IPS DF 6.9 (cell line): ENCODE measurements around the gene LAMB3.

Experiments
- DNase-seq: peaks from one replicate; pipeline ENCODE4 v3.0.0-alpha.2; 2013; ENCODE audit warnings: low read depth, low spot score
- H3K27ac ChIP-seq: one replicate; pipeline ENCODE4 v1.5.1; 2013; ENCODE audit warnings: low read length, control low read depth
- H3K27me3 ChIP-seq: 2 replicates; pipeline ENCODE4 v1.6.1; 2013; ENCODE audit warnings: mild to moderate bottlenecking, low read length; ENCODE audit not compliant: control insufficient read depth, insufficient read depth
- H3K36me3 ChIP-seq: 2 replicates; pipeline ENCODE4 v1.6.1; 2013; ENCODE audit warnings: low read length; ENCODE audit not compliant: control insufficient read depth, insufficient read depth
- H3K4me1 ChIP-seq: 2 replicates; pipeline ENCODE4 v1.6.1; 2013; ENCODE audit warnings: low read length; ENCODE audit not compliant: control insufficient read depth, insufficient read depth
- H3K4me3 ChIP-seq: 2 replicates; pipeline ENCODE4 v1.5.1; 2013; ENCODE audit warnings: mild to moderate bottlenecking, low read length
- H3K9me3 ChIP-seq: 2 replicates; pipeline ENCODE4 v1.6.1; 2013; ENCODE audit warnings: low read length, inconsistent platforms; ENCODE audit not compliant: control insufficient read depth, insufficient read depth
- WGBS: extraction: QIAGEN DNeasy Blood & Tissue Kit; methylation state at CpG from one replicate; pipeline ENCODE4 v1.1.7; 2013; ENCODE audit warnings: mixed read lengths, missing lambda C conversion rate; ENCODE audit not compliant: insufficient read length, insufficient coverage; 5-methylcytosine and 5-hydroxymethylcytosine counted together

The LAMB3 gene

GRCh38 chr1:209648931-209649776 is 3.1 kb downstream of the LAMB3 start:
- no peak overlapping the region for H3K4me3 ChIP-seq
- H3K4me1 ChIP-seq, result 0 out of 2 replicates have a peak, but pooled peaks cover 2% of the 10 kb centered on the region

GRCh38 chr1:209648346-209648745 is 3.9 kb downstream of the LAMB3 start:
- no peak for DNase-seq
- no peaks in the 10 kb centered on the region for H3K9me3 ChIP-seq
- no peaks in the 10 kb centered on the region for H3K36me3 ChIP-seq
- H3K4me1 ChIP-seq, result 0 out of 2 replicates have a peak, but pooled peaks cover 2% of the 10 kb centered on the region
- H3K27ac ChIP-seq, result no peak overlapping the region
- no peak overlapping the region for H3K4me3 ChIP-seq
- H3K27me3 ChIP-seq, result no peaks in the 10 kb centered on the region

More at GRCh38 chr1:209648931-209649776, 3.1 kb downstream of the LAMB3 start:
- no peaks in the 10 kb centered on the region for H3K27me3 ChIP-seq
- no peaks in the 10 kb centered on the region for H3K36me3 ChIP-seq
- WGBS, result no CpG with 5 or more reads among the region's 6 CpGs
- H3K9me3 ChIP-seq, result no peaks in the 10 kb centered on the region
- no peak for DNase-seq
- H3K27ac ChIP-seq, result no peak overlapping the region

- no peaks in the 10 kb centered on the region for H3K4me1 ChIP-seq
- H3K27me3 ChIP-seq, result no peaks in the 10 kb centered on the region
- H3K27ac ChIP-seq, result no peak overlapping the region
- WGBS, result no CpG with 5 or more reads among the region's 4 CpGs
- no peak overlapping the region for H3K4me3 ChIP-seq
- H3K9me3 ChIP-seq, result no peaks in the 10 kb centered on the region
- H3K36me3 ChIP-seq, result no peaks in the 10 kb centered on the region
- DNase-seq, result no peak
These were observed 5.1 kb downstream of the LAMB3 start for GRCh38 chr1:209647156-209647555.

- Histone ChIP-seq H3K4me1 (no peaks in the 10 kb centered on the region), H3K36me3 (no peaks in the 10 kb centered on the region), H3K27ac (no peak overlapping the region), H3K27me3 (no peaks in the 10 kb centered on the region), H3K9me3 (no peaks in the 10 kb centered on the region), H3K4me3 (no peak overlapping the region)
- DNase-seq, result no peak
- no CpG with 5 or more reads among the region's 5 CpGs for WGBS
These were observed 5.7 kb downstream of the LAMB3 start for GRCh38 chr1:209646558-209646957.

GRCh38 chr1:209645574-209646452 is 6.4 kb downstream of the LAMB3 start:
- Histone ChIP-seq H3K27me3 (no peaks in the 10 kb centered on the region), H3K9me3 (no peaks in the 10 kb centered on the region), H3K4me1 (no peaks in the 10 kb centered on the region), H3K27ac (no peak overlapping the region), H3K4me3 (no peak overlapping the region), H3K36me3 (no peaks in the 10 kb centered on the region)
- no peak for DNase-seq
- no CpG with 5 or more reads among the region's 16 CpGs for WGBS

- no CpG with 5 or more reads among the region's 2 CpGs for WGBS
- H3K4me3 ChIP-seq, result no peak overlapping the region
- no peaks in the 10 kb centered on the region for H3K4me1 ChIP-seq
- H3K9me3 ChIP-seq, result no peaks in the 10 kb centered on the region
- no peak overlapping the region for H3K27ac ChIP-seq
- H3K36me3 ChIP-seq, result no peaks in the 10 kb centered on the region
- no peak for DNase-seq
- no peaks in the 10 kb centered on the region for H3K27me3 ChIP-seq
These were observed 8.8 kb downstream of the LAMB3 start for GRCh38 chr1:209643285-209644020.

GRCh38 chr1:209642816-209643215 is 9.4 kb downstream of the LAMB3 start:
- no CpG with 5 or more reads among the region's 3 CpGs for WGBS
- no peaks in the 10 kb centered on the region for H3K27me3 ChIP-seq
- H3K27ac ChIP-seq, result no peak overlapping the region
- H3K36me3 ChIP-seq, result no peaks in the 10 kb centered on the region
- H3K4me3 ChIP-seq, result no peak overlapping the region
- no peaks in the 10 kb centered on the region for H3K9me3 ChIP-seq
- H3K4me1 ChIP-seq, result no peaks in the 10 kb centered on the region
- no peak for DNase-seq

GRCh38 chr1:209641832-209642172 is 10.4 kb downstream of the LAMB3 start:
- Histone ChIP-seq H3K4me3 (no peak overlapping the region), H3K27me3 (no peaks in the 10 kb centered on the region), H3K4me1 (no peaks in the 10 kb centered on the region), H3K36me3 (no peaks in the 10 kb centered on the region), H3K9me3 (no peaks in the 10 kb centered on the region), H3K27ac (no peak overlapping the region)
- DNase-seq, result no peak
- WGBS, result no CpG with 5 or more reads among the region's 5 CpGs

- H3K36me3 ChIP-seq, result no peaks in the 10 kb centered on the region
- no peaks in the 10 kb centered on the region for H3K27me3 ChIP-seq
- WGBS, result no CpG with 5 or more reads among the region's 5 CpGs
- no peak overlapping the region for H3K27ac ChIP-seq
- H3K4me3 ChIP-seq, result no peak overlapping the region
- no peaks in the 10 kb centered on the region for H3K4me1 ChIP-seq
- DNase-seq, result no peak
- no peaks in the 10 kb centered on the region for H3K9me3 ChIP-seq
These were observed 16.4 kb downstream of the LAMB3 start for GRCh38 chr1:209635850-209636249.

GRCh38 chr1:209634005-209634737 is 18.1 kb downstream of the LAMB3 start:
- Histone ChIP-seq H3K27me3 (no peaks in the 10 kb centered on the region), H3K4me3 (no peak overlapping the region), H3K9me3 (no peaks in the 10 kb centered on the region), H3K4me1 (peaks cover 4% of the 10 kb centered on the region), H3K27ac (no peak overlapping the region), H3K36me3 (no peaks in the 10 kb centered on the region)
- no CpG with 5 or more reads among the region's 20 CpGs for WGBS
- DNase-seq, result no peak
